HFFc6 (cell line): ENCODE results near the gene HEXD. TPM values are rescaled to one million over a fixed set of nuclear protein-coding genes. Genes with fewer than 3 reads are reported as not detected.

ENCODE experiments used
- DNase-seq: peaks from one replicate; pipeline ENCODE4 v3.0.0-alpha.2; 2018
- H3K27ac Mint-ChIP-seq: 2 replicates; pipeline ENCODE4 v1.8.0; 2020; ENCODE audit warnings: mild to moderate bottlenecking, mixed read lengths
- H3K27me3 Mint-ChIP-seq: 2 replicates; pipeline ENCODE4 v1.8.0; 2021; ENCODE audit warnings: mild to moderate bottlenecking, moderate library complexity, mixed read lengths; ENCODE audit not compliant: insufficient read depth
- H3K36me3 Mint-ChIP-seq: 2 replicates; pipeline ENCODE4 v1.8.0; 2021; ENCODE audit warnings: low read depth, mixed read lengths
- H3K4me1 Mint-ChIP-seq: 2 replicates; pipeline ENCODE4 v1.8.0; 2020; ENCODE audit warnings: low read depth, mixed read lengths
- H3K4me3 Mint-ChIP-seq: 2 replicates; pipeline ENCODE4 v1.8.0; 2020; ENCODE audit warnings: mild to moderate bottlenecking, moderate library complexity, mixed read lengths
- H3K9me3 Mint-ChIP-seq: 2 replicates; pipeline ENCODE4 v1.8.0; 2020; ENCODE audit warnings: mild to moderate bottlenecking, mixed read lengths
- CTCF ChIP-seq: fragments of 200-600 bp; sonication (generic); IDR thresholded peaks from 2 replicates; pipeline ENCODE4 v1.5.0; 2021; ENCODE audit warnings: antibody characterized with exemption, mild to moderate bottlenecking
- total RNA-seq, 6 experiments: library from RNA; stranded (reverse); fragmentation: NEBNext Ultra II Directional; extraction: Animal tissue kit (Norgen Biotek cat#: 25700); gene quantifications; 2 replicates in 1 of 6; 3 replicates in 5 of 6; pipeline ENCODE4 v1.2.3, GENCODE V29; 2021

The HEXD gene
- total RNA-seq, 6 experiments from 2014 or later: 4.3 to 6.8 (median 5.6) TPM

GRCh38 chr17:82440991-82441627 is 23.0 kb downstream of the HEXD start:
- TF ChIP-seq CTCF: no peak
- no peaks in the 10 kb centered on the region; the same call in 1 of the 2 replicates for H3K36me3 Mint-ChIP-seq
- H3K4me1 Mint-ChIP-seq: no peaks in the 10 kb centered on the region
- no peak overlapping the region for H3K4me3 Mint-ChIP-seq
- H3K27me3 Mint-ChIP-seq: no peaks in the 10 kb centered on the region; the same call in 1 of the 2 replicates
- H3K27ac Mint-ChIP-seq: no peak overlapping the region
- no peak for DNase-seq
- H3K9me3 Mint-ChIP-seq: no peaks in the 10 kb centered on the region

DNA sequence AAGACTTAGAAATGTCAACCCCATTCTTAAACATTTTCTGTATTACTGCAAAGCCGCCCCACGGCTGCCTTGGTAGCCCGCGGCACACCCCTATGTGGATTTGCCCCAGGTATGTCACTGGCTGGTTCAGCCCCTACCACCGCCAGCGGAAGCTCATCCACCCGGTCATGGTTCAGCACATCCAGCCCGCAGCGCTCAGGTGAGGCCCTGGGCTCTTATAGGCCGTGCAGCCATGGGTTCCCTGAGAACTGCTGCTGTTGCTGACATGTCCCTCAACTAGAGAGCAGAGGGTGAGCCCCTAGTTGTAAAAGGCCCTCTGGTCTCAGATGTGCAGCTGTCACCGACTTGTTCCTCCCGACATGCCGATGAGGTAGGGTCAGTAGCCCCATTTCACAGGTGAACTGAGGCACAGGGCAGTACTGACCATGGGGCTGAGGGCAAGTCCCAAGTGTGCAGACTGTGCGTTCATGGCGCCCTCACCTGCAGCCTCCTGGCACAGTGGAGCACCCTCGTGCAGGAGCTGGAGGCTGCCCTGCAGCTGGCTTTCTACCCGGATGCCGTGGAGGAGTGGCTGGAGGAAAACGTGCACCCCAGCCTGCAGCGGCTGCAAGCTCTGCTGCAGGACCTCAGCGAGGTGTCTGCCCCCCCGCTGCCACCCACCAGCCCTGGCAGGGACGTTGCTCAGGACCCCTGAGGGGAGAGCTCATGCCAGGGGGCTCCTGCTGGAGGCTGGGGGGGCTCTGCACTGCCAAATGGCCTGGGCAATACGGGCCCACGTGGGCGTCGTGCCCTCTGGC is 23.7 kb downstream of the HEXD start:
- Mint-ChIP-seq H3K27ac (no peak overlapping the region), H3K4me3 (no peak overlapping the region), H3K4me1 (no peaks in the 10 kb centered on the region), H3K36me3 (no peaks in the 10 kb centered on the region; the same call in 1 of the 2 replicates), H3K27me3 (no peaks in the 10 kb centered on the region; the same call in 1 of the 2 replicates), H3K9me3 (no peaks in the 10 kb centered on the region)
- TF ChIP-seq CTCF: no peak
- DNase-seq: no peak

DNA sequence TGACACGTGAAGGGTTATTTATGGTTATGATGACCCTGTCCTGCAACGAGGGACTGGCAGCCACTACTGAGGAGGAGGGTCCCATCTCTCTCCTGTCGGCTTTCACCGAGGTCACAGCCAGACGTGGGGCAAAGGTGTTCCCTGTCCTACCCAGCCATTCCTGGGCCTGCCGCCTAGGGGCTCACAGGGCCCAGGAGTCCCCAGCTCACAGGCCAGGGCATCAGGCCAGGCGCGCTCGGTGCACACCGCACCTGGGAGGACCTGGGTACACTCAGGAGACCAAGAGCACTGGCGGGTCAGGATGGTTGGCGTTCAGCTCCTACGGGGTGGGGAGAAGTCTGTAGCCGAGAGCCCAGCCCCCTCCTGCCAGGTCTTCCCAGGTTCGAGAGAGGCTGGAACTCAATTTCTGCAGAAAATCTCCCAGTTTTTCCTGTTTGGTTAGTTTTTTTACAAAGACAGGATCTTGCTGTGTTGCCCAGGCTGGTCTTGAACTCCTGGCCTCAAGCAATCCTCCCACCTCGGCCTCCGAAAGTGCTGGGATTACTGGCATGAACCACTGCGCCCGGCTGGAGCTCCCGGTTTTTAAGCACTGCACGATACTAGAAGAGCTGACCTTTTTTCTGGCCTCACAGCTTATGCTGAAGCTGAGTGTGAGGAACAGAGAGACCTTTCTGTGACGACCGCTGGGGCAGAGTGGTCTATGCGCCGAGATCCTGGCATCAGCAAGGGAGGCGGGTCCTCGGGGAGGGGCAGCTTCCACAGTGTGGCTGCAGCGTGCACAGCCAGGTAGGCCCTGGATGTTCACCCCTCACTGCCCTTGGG is 24.7 kb downstream of the HEXD start:
- Mint-ChIP-seq H3K9me3 (no peaks in the 10 kb centered on the region), H3K36me3 (no peaks in the 10 kb centered on the region; the same call in 1 of the 2 replicates), H3K27me3 (no peaks in the 10 kb centered on the region; the same call in 1 of the 2 replicates), H3K4me3 (no peak overlapping the region), H3K4me1 (no peaks in the 10 kb centered on the region), H3K27ac (no peak overlapping the region)
- no peak for TF ChIP-seq CTCF
- no peak for DNase-seq

DNA sequence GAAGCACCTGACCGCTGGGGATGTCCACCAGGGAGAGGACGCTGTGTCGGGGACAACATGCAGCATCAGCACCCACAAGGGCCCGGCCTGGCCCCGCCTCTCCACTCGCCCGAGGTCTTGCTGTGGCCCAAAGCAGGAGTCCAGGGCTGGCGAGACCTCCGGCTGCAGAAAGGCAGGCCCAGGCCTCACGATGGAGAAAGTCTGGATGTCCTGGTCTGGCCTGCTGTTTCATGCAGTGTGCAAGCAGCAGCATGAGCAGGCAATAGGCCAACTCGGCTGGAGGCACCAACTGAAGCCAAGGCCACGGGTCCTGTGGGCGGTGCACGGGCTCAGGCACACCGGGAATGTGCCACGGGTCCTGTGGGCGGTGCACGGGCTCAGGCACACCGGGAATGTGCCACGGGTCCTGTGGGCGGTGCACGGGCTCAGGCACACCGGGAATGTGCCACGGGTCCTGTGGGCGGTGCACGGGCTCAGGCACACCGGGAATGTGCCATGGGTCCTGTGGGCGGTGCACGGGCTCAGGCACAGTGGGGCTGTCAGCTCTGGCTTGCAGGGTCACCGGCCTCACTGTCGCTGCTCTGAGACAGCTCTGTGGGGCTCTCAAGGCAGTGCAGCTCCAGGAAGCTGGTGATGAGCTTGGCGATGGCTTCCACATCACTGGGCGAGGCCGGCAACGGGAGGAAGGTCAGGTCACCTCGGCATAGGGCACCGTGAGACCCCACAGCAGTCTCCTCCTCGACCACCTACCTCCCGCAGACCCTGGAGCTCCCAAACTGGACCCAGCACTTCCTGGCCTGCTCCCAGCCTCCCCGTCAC is 25.5 kb downstream of the HEXD start:
- H3K27me3 Mint-ChIP-seq: no peaks in the 10 kb centered on the region; the same call in 1 of the 2 replicates
- H3K4me3 Mint-ChIP-seq: no peak overlapping the region
- no peaks in the 10 kb centered on the region; the same call in 1 of the 2 replicates for H3K36me3 Mint-ChIP-seq
- H3K4me1 Mint-ChIP-seq: no peaks in the 10 kb centered on the region
- no peak for TF ChIP-seq CTCF
- no peak for DNase-seq
- no peak overlapping the region for H3K27ac Mint-ChIP-seq
- H3K9me3 Mint-ChIP-seq: no peaks in the 10 kb centered on the region
